BE2C (cell line): ENCODE results near the gene PAAF1.

Experiments used
- DNase-seq: peaks from one replicate; pipeline ENCODE4 v3.0.0-alpha.2; 2020
- H3K27me3 ChIP-seq: fragments of 250-450 bp; sonication (Bioruptor Pico); 2 replicates; pipeline ENCODE4 v1.5.1; 2020; ENCODE audit warnings: mild to moderate bottlenecking
- H3K36me3 ChIP-seq: fragments of 250-450 bp; sonication (Bioruptor Pico); 2 replicates; pipeline ENCODE4 v1.5.1; 2020; ENCODE audit warnings: mild to moderate bottlenecking
- H3K4me1 ChIP-seq: fragments of 250-450 bp; sonication (Bioruptor Pico); 2 replicates; pipeline ENCODE4 v1.5.1; 2020
- H3K4me3 ChIP-seq: 2 replicates; pipeline ENCODE4 v1.5.1; 2011; ENCODE audit warnings: low read depth, low read length
- H3K9me3 ChIP-seq: fragments of 250-450 bp; sonication (Bioruptor Pico); 2 replicates; pipeline ENCODE4 v1.5.1; 2020
- CTCF ChIP-seq: IDR thresholded peaks from 2 replicates; pipeline ENCODE4 v1.5.1; 2012; ENCODE audit warnings: mild to moderate bottlenecking, low read depth, low read length

Gene PAAF1

GRCh38 chr11:73913472-73913871 is 36.7 kb downstream of the PAAF1 start:
- Histone ChIP-seq H3K4me3 (no peak overlapping the region), H3K4me1 (no peaks in the 10 kb centered on the region), H3K36me3 (peaks cover 12% of the 10 kb centered on the region), H3K9me3 (no peaks in the 10 kb centered on the region), H3K27me3 (no peaks in the 10 kb centered on the region)
- no peak for TF ChIP-seq CTCF
- DNase-seq, result no peak

GRCh38 chr11:73914284-73914683 is 37.5 kb downstream of the PAAF1 start:
- Histone ChIP-seq H3K36me3 (peaks cover 18% of the 10 kb centered on the region), H3K27me3 (no peaks in the 10 kb centered on the region), H3K4me1 (no peaks in the 10 kb centered on the region), H3K4me3 (no peak overlapping the region), H3K9me3 (no peaks in the 10 kb centered on the region)
- TF ChIP-seq CTCF, result no peak
- DNase-seq, result no peak

- H3K36me3 ChIP-seq, result peaks cover 18% of the 10 kb centered on the region
Measured at GRCh38 chr11:73916435-73916834, 39.6 kb downstream of the PAAF1 start.

GRCh38 chr11:73921180-73921579 is 44.4 kb downstream of the PAAF1 start:
- no peak for TF ChIP-seq CTCF
- no peak for DNase-seq
- H3K4me3 ChIP-seq, result no peak overlapping the region
- H3K9me3 ChIP-seq, result no peaks in the 10 kb centered on the region
- H3K36me3 ChIP-seq, result peaks cover 11% of the 10 kb centered on the region; the same call in 1 of the 2 replicates
- no peaks in the 10 kb centered on the region for H3K4me1 ChIP-seq
- H3K27me3 ChIP-seq, result no peaks in the 10 kb centered on the region

More at GRCh38 chr11:73916435-73916834, 39.6 kb downstream of the PAAF1 start:
- Histone ChIP-seq H3K27me3 (no peaks in the 10 kb centered on the region), H3K4me1 (no peaks in the 10 kb centered on the region), H3K9me3 (no peaks in the 10 kb centered on the region), H3K4me3 (no peak overlapping the region)
- TF ChIP-seq CTCF, result no peak
- DNase-seq, result no peak

GRCh38 chr11:73929388-73929787 is 52.6 kb downstream of the PAAF1 start:
- Histone ChIP-seq H3K9me3 (no peaks in the 10 kb centered on the region), H3K36me3 (peaks cover 4% of the 10 kb centered on the region), H3K27me3 (no peaks in the 10 kb centered on the region), H3K4me3 (no peak overlapping the region), H3K4me1 (peaks cover 2% of the 10 kb centered on the region; the same call in 1 of the 2 replicates)
- TF ChIP-seq CTCF, result no peak
- DNase-seq, result no peak

GRCh38 chr11:73931039-73931645 is 54.3 kb downstream of the PAAF1 start:
- peak; percentile 74 for TF ChIP-seq CTCF
- no peaks in the 10 kb centered on the region for H3K27me3 ChIP-seq
- DNase-seq, result peak; percentile 60
- H3K36me3 ChIP-seq, result peaks cover 4% of the 10 kb centered on the region
- H3K4me1 ChIP-seq, result peaks cover 2% of the 10 kb centered on the region; the same call in 1 of the 2 replicates
- H3K4me3 ChIP-seq, result no peak overlapping the region
- H3K9me3 ChIP-seq, result no peaks in the 10 kb centered on the region
